Central memory CD8-positive, alpha-beta T cell (primary cell): ENCODE results near the gene TRIP6.

Experiments used
- ATAC-seq: fragments of 150-1000 bp; cut with Tn5 transposase; replicated peaks from 2 replicates; pipeline ENCODE4 v1.10.0; 2022; ENCODE audit warnings: mild to moderate bottlenecking, moderate FRiP score, moderate number of reproducible peaks; ENCODE audit not compliant: poor library complexity, severe bottlenecking; ENCODE audit errors: extremely low read depth
- DNase-seq, 2 donors: peaks; one replicate each; pipeline ENCODE4 v3.0.0; 2021; ENCODE audit warnings: low spot score in 2 of 2
- H3K27ac Mint-ChIP-seq: one replicate; pipeline ENCODE4 v1.8.0; 2022; ENCODE audit warnings: low read depth, mild to moderate bottlenecking, moderate library complexity, mixed read lengths
- H3K27me3 Mint-ChIP-seq: one replicate; pipeline ENCODE4 v1.8.0; 2022; ENCODE audit warnings: mixed read lengths
- H3K36me3 Mint-ChIP-seq: one replicate; pipeline ENCODE4 v1.8.0; 2022; ENCODE audit warnings: mild to moderate bottlenecking, moderate library complexity, mixed read lengths; ENCODE audit not compliant: insufficient read depth
- H3K4me1 Mint-ChIP-seq: one replicate; pipeline ENCODE4 v1.8.0; 2022; ENCODE audit warnings: mixed read lengths
- H3K4me3 Mint-ChIP-seq: one replicate; pipeline ENCODE4 v1.8.0; 2022; ENCODE audit warnings: mild to moderate bottlenecking, moderate library complexity, mixed read lengths
- H3K9me3 Mint-ChIP-seq: one replicate; pipeline ENCODE4 v1.8.0; 2022; ENCODE audit warnings: mixed read lengths

TRIP6 gene

GRCh38 chr7:100892364-100893317 lies 25.5 kb downstream of the TRIP6 start:
- Mint-ChIP-seq H3K4me1 (peaks cover 35% of the 10 kb centered on the region), H3K4me3 (peak overlapping the region; percentile 57), H3K9me3 (no peaks in the 10 kb centered on the region), H3K27me3 (peaks cover 48% of the 10 kb centered on the region), H3K36me3 (peaks cover 20% of the 10 kb centered on the region), H3K27ac (no peak overlapping the region)
- DNase-seq (no peak), ATAC-seq (no peak)

- peaks cover 18% of the 10 kb centered on the region for H3K36me3 Mint-ChIP-seq
- H3K9me3 Mint-ChIP-seq = no peaks in the 10 kb centered on the region
- peaks cover 55% of the 10 kb centered on the region for H3K27me3 Mint-ChIP-seq
- no peak for DNase-seq
- ATAC-seq = no peak
- peak overlapping the region; percentile 42 for H3K4me3 Mint-ChIP-seq
- H3K4me1 Mint-ChIP-seq = peaks cover 27% of the 10 kb centered on the region
- H3K27ac Mint-ChIP-seq = no peak overlapping the region
These were observed 26.2 kb downstream of the TRIP6 start for GRCh38 chr7:100893318-100893895.

GRCh38 chr7:100893910-100894721 lies 26.9 kb downstream of the TRIP6 start:
- peaks cover 58% of the 10 kb centered on the region for H3K27me3 Mint-ChIP-seq
- peaks cover 23% of the 10 kb centered on the region for H3K4me1 Mint-ChIP-seq
- no peaks in the 10 kb centered on the region for H3K9me3 Mint-ChIP-seq
- peak overlapping the region; percentile 42 for H3K4me3 Mint-ChIP-seq
- H3K27ac Mint-ChIP-seq = no peak overlapping the region
- DNase-seq (no peak), ATAC-seq (no peak)
- H3K36me3 Mint-ChIP-seq = peaks cover 15% of the 10 kb centered on the region

GRCh38 chr7:100894860-100895700 lies 27.9 kb downstream of the TRIP6 start:
- DNase-seq (peak in 1 of 2 donors; percentile 55), ATAC-seq (no peak)
- peaks cover 20% of the 10 kb centered on the region for H3K4me1 Mint-ChIP-seq
- H3K27me3 Mint-ChIP-seq = peaks cover 63% of the 10 kb centered on the region
- H3K36me3 Mint-ChIP-seq = peaks cover 11% of the 10 kb centered on the region
- H3K9me3 Mint-ChIP-seq = no peaks in the 10 kb centered on the region
- H3K27ac Mint-ChIP-seq = peak overlapping the region; percentile 78
- peak overlapping the region; percentile 78 for H3K4me3 Mint-ChIP-seq

GRCh38 chr7:100895701-100895955 lies 28.4 kb downstream of the TRIP6 start, which contains the start of gene ACHE:
Gene ACHE (minus strand): TSS chr7:100895888. CDS start chr7:100894232, 1,656 bp downstream.
- no peak for ATAC-seq
- Mint-ChIP-seq H3K36me3 (peaks cover 8% of the 10 kb centered on the region), H3K4me1 (peaks cover 15% of the 10 kb centered on the region), H3K27me3 (peaks cover 68% of the 10 kb centered on the region), H3K9me3 (no peaks in the 10 kb centered on the region), H3K27ac (peak within 1 kb of the TSS; percentile 78), H3K4me3 (peak within 1 kb of the TSS; percentile 78)
- DNase-seq = no peak

- H3K36me3 Mint-ChIP-seq = peaks cover 8% of the 10 kb centered on the region
- H3K9me3 Mint-ChIP-seq = no peaks in the 10 kb centered on the region
- DNase-seq (peak in 1 of 2 donors; percentile 44), ATAC-seq (peak; percentile 57)
- H3K27ac Mint-ChIP-seq = peak overlapping the region; percentile 78
- peaks cover 71% of the 10 kb centered on the region for H3K27me3 Mint-ChIP-seq
- peak overlapping the region; percentile 78 for H3K4me3 Mint-ChIP-seq
- peaks cover 12% of the 10 kb centered on the region for H3K4me1 Mint-ChIP-seq
These were observed 29.0 kb downstream of the TRIP6 start for GRCh38 chr7:100895956-100896731.

- peak in 1 of 2 donors; percentile 46 for DNase-seq
- Mint-ChIP-seq H3K27me3 (peaks cover 66% of the 10 kb centered on the region), H3K4me1 (peaks cover 12% of the 10 kb centered on the region), H3K9me3 (no peaks in the 10 kb centered on the region), H3K27ac (no peak overlapping the region), H3K4me3 (peak overlapping the region; percentile 78), H3K36me3 (peaks cover 8% of the 10 kb centered on the region)
- no peak for ATAC-seq
These were observed 29.8 kb downstream of the TRIP6 start for GRCh38 chr7:100896732-100897608.

- peaks cover 8% of the 10 kb centered on the region for H3K36me3 Mint-ChIP-seq
- H3K27me3 Mint-ChIP-seq = peaks cover 63% of the 10 kb centered on the region
- peak overlapping the region; percentile 62 for H3K4me3 Mint-ChIP-seq
- no peak for ATAC-seq
- peaks cover 9% of the 10 kb centered on the region for H3K4me1 Mint-ChIP-seq
- H3K9me3 Mint-ChIP-seq = no peaks in the 10 kb centered on the region
- DNase-seq = no peak
- no peak overlapping the region for H3K27ac Mint-ChIP-seq
These were observed 30.7 kb downstream of the TRIP6 start for GRCh38 chr7:100897772-100898454.

GRCh38 chr7:100899432-100899831 lies 32.2 kb downstream of the TRIP6 start:
- peaks cover 8% of the 10 kb centered on the region for H3K4me1 Mint-ChIP-seq
- DNase-seq = no peak
- H3K9me3 Mint-ChIP-seq = no peaks in the 10 kb centered on the region
- no peak overlapping the region for H3K4me3 Mint-ChIP-seq
- ATAC-seq = no peak
- H3K36me3 Mint-ChIP-seq = peaks cover 8% of the 10 kb centered on the region
- H3K27ac Mint-ChIP-seq = no peak overlapping the region
- peaks cover 61% of the 10 kb centered on the region for H3K27me3 Mint-ChIP-seq

GRCh38 chr7:100900978-100901377 lies 33.8 kb downstream of the TRIP6 start:
- H3K9me3 Mint-ChIP-seq = no peaks in the 10 kb centered on the region

More at GRCh38 chr7:100900978-100901377, 33.8 kb downstream of the TRIP6 start:
- Mint-ChIP-seq H3K4me3 (no peak overlapping the region), H3K27ac (no peak overlapping the region), H3K36me3 (peaks cover 7% of the 10 kb centered on the region), H3K4me1 (peaks cover 5% of the 10 kb centered on the region), H3K27me3 (peaks cover 55% of the 10 kb centered on the region)
- ATAC-seq = no peak
- no peak for DNase-seq
